ENCODE results near the gene CTAGE6.
"Not testable (repeated sequence)": the region's sequence is repeated elsewhere in the genome, so short reads cannot be mapped to it uniquely, and the experiment has no call there.

- TF ChIP-seq, protein P1, sequence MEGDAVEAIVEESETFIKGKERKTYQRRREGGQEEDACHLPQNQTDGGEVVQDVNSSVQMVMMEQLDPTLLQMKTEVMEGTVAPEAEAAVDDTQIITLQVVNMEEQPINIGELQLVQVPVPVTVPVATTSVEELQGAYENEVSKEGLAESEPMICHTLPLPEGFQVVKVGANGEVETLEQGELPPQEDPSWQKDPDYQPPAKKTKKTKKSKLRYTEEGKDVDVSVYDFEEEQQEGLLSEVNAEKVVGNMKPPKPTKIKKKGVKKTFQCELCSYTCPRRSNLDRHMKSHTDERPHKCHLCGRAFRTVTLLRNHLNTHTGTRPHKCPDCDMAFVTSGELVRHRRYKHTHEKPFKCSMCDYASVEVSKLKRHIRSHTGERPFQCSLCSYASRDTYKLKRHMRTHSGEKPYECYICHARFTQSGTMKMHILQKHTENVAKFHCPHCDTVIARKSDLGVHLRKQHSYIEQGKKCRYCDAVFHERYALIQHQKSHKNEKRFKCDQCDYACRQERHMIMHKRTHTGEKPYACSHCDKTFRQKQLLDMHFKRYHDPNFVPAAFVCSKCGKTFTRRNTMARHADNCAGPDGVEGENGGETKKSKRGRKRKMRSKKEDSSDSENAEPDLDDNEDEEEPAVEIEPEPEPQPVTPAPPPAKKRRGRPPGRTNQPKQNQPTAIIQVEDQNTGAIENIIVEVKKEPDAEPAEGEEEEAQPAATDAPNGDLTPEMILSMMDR (IDR thresholded peaks at IDR 0.05; ENCODE audit: low read depth, low read length), result not testable (repeated sequence)
- TF ChIP-seq POLR2A (IDR thresholded peaks at IDR 0.05; ENCODE audit: extremely low read depth, insufficient read length), result not testable (repeated sequence)
Observed at GRCh38 chr7:143797896-143798290, 40.4 kb upstream of the CTAGE6 start.
